Measurements from ENCODE around the gene TIGIT. TPM values are rescaled to one million over a fixed set of nuclear protein-coding genes. Genes with fewer than 3 reads are reported as not detected.

Gene TIGIT
- total RNA-seq, 4 donors from 2014 or later, result 0.08 to 1.1 (median 0.27) TPM; not detected in 1

GRCh38 chr3:114308377-114308776, 14.5 kb downstream of the TIGIT start:
- H3K27me3 ChIP-seq, result no peaks in the 10 kb centered on the region
- H3K27ac ChIP-seq, result no peak overlapping the region
- TF ChIP-seq POLR2AphosphoS5 (IDR thresholded peaks at IDR 0.05), result no peak
- TF ChIP-seq CTCF (IDR thresholded peaks at IDR 0.05), result no peak
- TF ChIP-seq POLR2A (IDR thresholded peaks at IDR 0.05), result no peak
- TF ChIP-seq EP300 (IDR thresholded peaks at IDR 0.05), result no peak
- no peak overlapping the region for H3K4me3 ChIP-seq
- WGBS, 2 donors (ENCODE audit: low coverage in 1 of 2), result 78 to 79% methylated on average over 2 of the region's 2 CpGs
- H3K9me3 ChIP-seq, result no peaks in the 10 kb centered on the region
- no peaks in the 10 kb centered on the region for H3K36me3 ChIP-seq
- H3K4me1 ChIP-seq, result no peaks in the 10 kb centered on the region
- ATAC-seq, result no peak

- Histone ChIP-seq H3K36me3 (no peaks in the 10 kb centered on the region), H3K27ac (no peak overlapping the region), H3K9me3 (no peaks in the 10 kb centered on the region), H3K27me3 (no peaks in the 10 kb centered on the region), H3K4me3 (no peak overlapping the region), H3K4me1 (no peaks in the 10 kb centered on the region)
- 47 to 50% methylated on average over 1 to 4 of the region's 5 CpGs for WGBS, 2 donors (ENCODE audit: low coverage in 1 of 2)
- TF ChIP-seq POLR2A (IDR thresholded peaks at IDR 0.05), result no peak
- no peak for TF ChIP-seq CTCF (IDR thresholded peaks at IDR 0.05)
- TF ChIP-seq EP300 (IDR thresholded peaks at IDR 0.05), result no peak
- TF ChIP-seq POLR2AphosphoS5 (IDR thresholded peaks at IDR 0.05), result no peak
- no peak for ATAC-seq
Measured at GRCh38 chr3:114308830-114309229, 15.0 kb downstream of the TIGIT start.

- ATAC-seq, result no peak
- Histone ChIP-seq H3K27ac (no peak overlapping the region), H3K4me1 (no peaks in the 10 kb centered on the region), H3K9me3 (no peaks in the 10 kb centered on the region), H3K4me3 (no peak overlapping the region), H3K27me3 (no peaks in the 10 kb centered on the region), H3K36me3 (peaks cover 0 to 7% of the 10 kb centered on the region in 2 donors)
- TF ChIP-seq POLR2AphosphoS5 (IDR thresholded peaks at IDR 0.05) (no peak), EP300 (IDR thresholded peaks at IDR 0.05) (no peak), POLR2A (IDR thresholded peaks at IDR 0.05) (no peak), CTCF (IDR thresholded peaks at IDR 0.05) (no peak)
- WGBS, 2 donors (ENCODE audit: low coverage in 1 of 2), result 78 to 80% methylated on average over 1 to 2 of the region's 2 CpGs
Measured at GRCh38 chr3:114310695-114311094, 16.9 kb downstream of the TIGIT start.

- TF ChIP-seq POLR2AphosphoS5 (IDR thresholded peaks at IDR 0.05), result no peak
- no peak for TF ChIP-seq CTCF (IDR thresholded peaks at IDR 0.05)
- no peak for TF ChIP-seq POLR2A (IDR thresholded peaks at IDR 0.05)
- no peak for TF ChIP-seq EP300 (IDR thresholded peaks at IDR 0.05)
- Histone ChIP-seq H3K9me3 (no peaks in the 10 kb centered on the region), H3K4me1 (no peaks in the 10 kb centered on the region), H3K27ac (no peak overlapping the region), H3K4me3 (no peak overlapping the region), H3K36me3 (peaks cover 0 to 10% of the 10 kb centered on the region in 2 donors), H3K27me3 (no peaks in the 10 kb centered on the region)
- 94% methylated on average over 2 of the region's 2 CpGs; no CpG with 5 or more reads in 1 of the 2 donors for WGBS, 2 donors (ENCODE audit: low coverage in 1 of 2)
- no peak for ATAC-seq
Measured at GRCh38 chr3:114313426-114313825, 19.6 kb downstream of the TIGIT start.

GRCh38 chr3:114314282-114314681, 20.5 kb downstream of the TIGIT start:
- Histone ChIP-seq H3K4me3 (no peak overlapping the region), H3K36me3 (peaks cover 0 to 12% of the 10 kb centered on the region in 2 donors), H3K27ac (no peak overlapping the region), H3K27me3 (no peaks in the 10 kb centered on the region), H3K4me1 (no peaks in the 10 kb centered on the region), H3K9me3 (no peaks in the 10 kb centered on the region)
- ATAC-seq, result no peak
- TF ChIP-seq POLR2A (IDR thresholded peaks at IDR 0.05) (no peak), CTCF (IDR thresholded peaks at IDR 0.05) (no peak), EP300 (IDR thresholded peaks at IDR 0.05) (no peak), POLR2AphosphoS5 (IDR thresholded peaks at IDR 0.05) (no peak)
- 90 to 93% methylated on average over 2 of the region's 2 CpGs for whole genome bisulfite sequencing, 2 donors (ENCODE audit: low coverage in 1 of 2)
